DMS153 (cell line): Measurements from ENCODE around the gene PXT1.

Source experiments
- DNase-seq: peaks from one replicate; lab custom pipeline; 2025; lab: John Stamatoyannopoulos, UW

The PXT1 gene

DNA sequence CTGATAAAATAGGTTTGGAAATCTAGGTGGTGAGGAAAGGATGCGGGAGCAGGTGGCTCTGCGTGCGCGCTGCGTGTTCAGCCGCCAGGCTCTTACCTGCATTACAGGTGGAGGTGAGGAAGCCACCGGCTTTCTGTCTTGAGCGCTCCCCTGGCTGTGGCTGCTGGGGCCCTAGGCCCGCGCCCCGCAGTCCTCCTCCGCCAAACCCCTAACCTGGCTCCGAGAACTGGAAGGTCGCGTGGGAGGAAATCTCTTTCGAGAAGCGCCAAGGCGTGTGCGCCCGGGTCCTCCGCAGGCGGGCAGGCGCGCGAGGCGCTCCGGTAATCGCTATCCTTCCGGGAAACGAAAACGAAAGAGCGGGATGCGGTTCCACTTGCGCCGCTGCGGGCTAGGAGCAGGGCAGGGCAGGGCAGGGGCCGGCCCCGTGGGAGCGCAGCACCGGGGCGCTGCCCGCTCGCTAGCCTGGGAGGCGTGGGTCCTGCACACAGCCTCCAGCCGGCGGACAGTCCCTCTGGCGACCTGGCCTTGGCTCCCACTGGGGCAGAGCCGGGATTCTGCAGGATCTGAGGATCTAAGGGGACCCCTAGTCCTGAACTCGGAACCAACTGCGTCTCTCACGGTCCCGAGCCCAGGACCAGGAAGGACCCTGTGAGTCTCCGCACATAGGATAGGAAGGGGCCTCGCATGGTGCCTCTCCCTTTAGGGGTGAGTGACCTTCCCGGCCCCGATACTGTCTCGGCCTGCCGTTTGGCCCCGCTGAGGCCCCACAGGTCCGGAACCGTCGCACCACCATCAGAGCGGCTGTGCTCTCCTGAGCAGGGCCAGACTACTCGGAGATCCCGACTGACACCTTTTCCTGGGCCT lies 55.0 kb downstream of the PXT1 start, which contains the start of gene ETV7:
Gene ETV7 (minus strand): TSS at position 230 of the 864 bp plus-strand sequence. CDS start 128 bp downstream, at position 102.
- no peak for DNase-seq

- no peak for DNase-seq
These were observed 55.9 kb downstream of the PXT1 start for GRCh38 chr6:36386495-36387439.

- no peak for DNase-seq
These were observed 58.6 kb downstream of the PXT1 start for GRCh38 chr6:36384095-36384494.

DNA sequence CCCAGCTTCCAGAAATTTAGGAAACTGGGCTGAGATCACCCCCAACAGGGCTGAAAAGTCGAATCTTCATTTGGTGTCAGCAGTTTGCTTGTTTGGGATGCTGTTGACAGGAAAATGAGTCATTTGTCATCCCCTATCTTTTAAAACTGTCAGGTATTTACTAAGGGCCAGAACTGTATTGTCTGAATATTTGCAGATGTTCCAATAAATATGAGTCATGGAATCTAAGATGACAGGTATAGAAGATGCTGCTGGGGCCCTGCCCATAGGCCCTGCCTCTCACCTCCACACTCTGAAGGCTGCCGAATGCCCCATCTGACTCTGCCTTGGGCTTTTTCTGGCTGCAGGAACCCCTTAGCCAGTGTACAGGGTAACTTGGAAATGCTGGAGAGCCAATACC lies 59.0 kb downstream of the PXT1 start:
- no peak for DNase-seq

DNA sequence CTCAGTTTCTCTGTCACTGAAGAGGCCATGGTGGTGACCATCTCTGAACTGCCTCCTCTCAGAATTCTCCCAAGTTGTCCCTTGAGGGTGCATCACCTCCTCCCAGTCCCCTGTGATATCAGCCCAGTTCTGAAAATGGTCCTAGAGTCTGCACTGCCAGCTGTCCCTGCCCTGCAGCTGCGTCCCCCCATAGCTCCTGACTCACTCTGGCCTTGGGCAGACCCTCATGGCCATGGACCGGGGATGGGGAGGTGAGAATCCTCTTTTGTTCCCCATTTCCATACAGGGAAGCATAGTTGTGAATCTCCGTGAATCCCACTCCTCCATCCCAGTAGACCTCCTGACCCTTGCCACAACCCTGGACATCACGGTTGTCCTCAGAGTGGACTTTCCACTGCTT lies 59.7 kb downstream of the PXT1 start:
- no peak for DNase-seq

GRCh38 chr6:36381502-36382389 lies 60.9 kb downstream of the PXT1 start:
- DNase-seq = no peak

- DNase-seq = no peak
These were observed 62.5 kb downstream of the PXT1 start for GRCh38 chr6:36380166-36380565.

GRCh38 chr6:36378936-36379335 lies 63.7 kb downstream of the PXT1 start:
- no peak for DNase-seq

GRCh38 chr6:36378243-36378920 lies 64.3 kb downstream of the PXT1 start:
- DNase-seq = no peak

DNA sequence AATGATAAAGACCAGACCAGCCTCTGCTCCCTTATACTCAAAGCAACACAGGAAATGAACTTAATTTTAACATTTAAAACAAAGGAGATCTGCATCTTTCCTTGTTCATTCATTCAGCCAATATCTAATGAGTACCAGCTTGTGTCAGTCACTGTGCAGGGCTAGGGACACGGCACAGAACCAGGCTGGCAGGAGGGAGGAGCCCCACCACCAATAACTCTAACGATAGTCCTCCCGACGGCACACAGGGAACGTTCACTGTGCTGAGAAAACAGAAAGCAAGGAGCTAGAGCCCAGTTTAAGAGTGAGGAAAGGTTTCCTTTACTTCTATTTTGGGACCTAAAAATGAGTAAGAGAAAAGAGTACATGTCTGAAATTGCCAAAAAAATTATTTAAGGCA lies 65.1 kb downstream of the PXT1 start:
- no peak for DNase-seq

GRCh38 chr6:36376742-36377141 lies 65.9 kb downstream of the PXT1 start:
- no peak for DNase-seq

DNA sequence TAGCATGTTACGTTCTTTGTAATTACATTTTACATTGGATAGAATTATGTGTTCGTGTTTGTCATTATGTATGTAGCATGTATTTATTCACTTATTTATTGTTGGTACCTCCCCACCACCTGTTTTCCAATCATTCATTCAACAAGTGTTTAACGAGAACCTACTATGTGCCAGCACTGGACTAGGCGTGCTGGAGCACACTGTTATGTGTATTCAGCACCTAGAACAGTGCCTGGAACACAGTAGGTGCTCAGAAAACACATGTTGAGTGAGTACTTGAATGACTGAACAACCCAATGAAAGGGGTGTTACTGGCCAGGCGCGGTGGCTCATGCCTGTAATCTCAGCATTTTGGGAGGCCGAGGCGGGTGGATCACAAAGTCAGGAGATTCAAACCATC lies 66.5 kb downstream of the PXT1 start:
- DNase-seq = no peak

GRCh38 chr6:36375644-36376155 lies 67.0 kb downstream of the PXT1 start:
- DNase-seq = no peak

GRCh38 chr6:36374972-36375371 lies 67.7 kb downstream of the PXT1 start:
- DNase-seq = no peak

DNA sequence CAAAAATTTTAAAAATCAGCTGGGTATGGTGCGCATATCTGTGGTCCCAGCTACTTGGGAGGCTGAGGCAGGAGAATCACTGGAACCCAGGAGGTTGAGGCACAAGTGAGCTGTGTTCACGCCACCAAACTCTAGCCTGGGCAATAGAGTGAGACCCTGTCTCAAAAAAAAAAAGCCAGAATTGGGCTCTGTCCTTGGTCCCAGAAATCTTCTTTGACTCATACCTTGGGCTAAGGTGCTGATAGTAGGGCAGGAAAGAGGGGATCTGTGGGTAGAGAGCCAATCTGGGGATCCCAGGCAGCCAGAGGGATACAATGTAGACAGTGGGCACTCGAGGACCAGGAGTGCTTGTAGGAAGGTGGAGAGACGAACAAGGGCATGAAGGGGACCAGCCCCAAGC lies 68.5 kb downstream of the PXT1 start:
- no peak for DNase-seq

DNA sequence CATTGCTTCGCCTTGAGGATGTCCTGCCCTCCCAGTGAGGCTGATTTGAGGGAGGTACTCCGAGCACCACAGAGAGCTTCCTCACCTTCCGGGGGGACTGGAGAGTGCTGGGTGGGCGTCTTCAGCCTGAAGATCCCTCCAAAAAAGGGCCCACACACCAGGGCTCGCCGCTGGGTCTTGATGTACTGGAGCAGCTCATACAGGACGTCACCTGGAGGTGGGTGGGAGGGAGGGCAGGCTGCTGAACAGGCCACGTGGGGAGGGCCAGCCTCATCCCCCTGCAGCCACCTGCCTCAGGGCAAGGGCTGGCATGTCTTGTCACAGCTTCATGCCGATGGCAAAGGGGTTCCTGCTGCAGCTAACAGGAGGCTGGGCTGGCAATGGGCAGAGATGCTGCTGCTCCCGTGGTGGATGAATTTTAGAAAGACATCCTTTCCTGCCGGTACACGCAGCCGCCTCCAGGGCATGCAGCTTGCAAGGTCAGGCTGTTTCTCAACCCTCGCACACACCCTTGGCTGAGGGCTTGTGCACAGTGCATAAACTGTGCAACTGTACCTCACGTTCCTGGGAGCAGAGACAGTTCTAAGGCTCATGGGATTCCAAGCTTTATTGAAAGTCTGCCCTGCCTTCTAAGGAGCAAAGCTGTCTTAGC lies 69.2 kb downstream of the PXT1 start:
- DNase-seq = no peak

- no peak for DNase-seq
These were observed 70.6 kb downstream of the PXT1 start for GRCh38 chr6:36372088-36372487.

DNA sequence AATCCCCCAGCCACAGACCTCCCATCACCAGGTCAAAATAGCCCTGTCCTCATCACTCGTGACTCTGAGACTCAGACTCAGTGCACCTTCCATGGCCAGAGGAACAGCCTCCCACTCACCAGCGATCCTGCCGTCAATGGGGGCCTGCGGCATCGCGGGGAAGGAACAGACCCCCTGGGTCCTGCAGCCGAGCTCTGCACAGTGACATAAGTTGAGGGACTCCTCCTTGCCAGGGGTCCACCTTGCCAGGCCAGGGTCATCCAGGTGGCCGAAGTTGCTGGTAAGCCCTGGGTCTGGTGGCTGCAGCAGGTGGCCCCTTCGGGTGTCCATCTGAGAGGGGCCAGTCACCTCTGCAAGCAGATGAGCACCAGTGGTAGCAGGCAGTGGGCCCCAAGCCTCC lies 71.4 kb downstream of the PXT1 start:
- DNase-seq = no peak

DNA sequence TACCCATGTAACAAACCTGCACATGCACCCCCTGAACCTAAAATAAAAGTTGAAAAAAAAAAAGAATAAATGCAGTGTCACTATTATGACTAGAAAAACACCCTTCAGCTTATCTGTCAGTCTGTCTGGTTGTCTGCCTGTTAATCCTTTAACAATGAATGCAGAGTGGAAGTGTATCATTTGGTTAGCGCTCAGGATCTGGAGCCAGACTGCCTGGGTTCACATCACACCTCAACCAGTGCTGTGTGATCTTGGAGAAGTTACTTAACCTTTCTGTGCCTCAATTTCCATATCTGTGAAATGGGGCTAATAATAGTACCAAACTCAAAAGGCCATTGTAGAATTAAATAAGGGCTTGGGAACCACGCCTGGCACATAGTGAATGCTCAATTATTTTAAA lies 72.0 kb downstream of the PXT1 start:
- DNase-seq = no peak
